ENCODE results near the gene RIOK1. TPM values are rescaled to one million over a fixed set of nuclear protein-coding genes. Genes with fewer than 3 reads are reported as not detected.

The RIOK1 gene
- total and polyA plus RNA-seq, 2 of the 8 experiments (the other 6 are each of a cell fraction or from before 2014, with no cell fraction given): 11.8 to 26.9 TPM

GRCh38 chr6:7413151-7413823, 23.7 kb downstream of the RIOK1 start (continued):
- TF ChIP-seq, protein P1, sequence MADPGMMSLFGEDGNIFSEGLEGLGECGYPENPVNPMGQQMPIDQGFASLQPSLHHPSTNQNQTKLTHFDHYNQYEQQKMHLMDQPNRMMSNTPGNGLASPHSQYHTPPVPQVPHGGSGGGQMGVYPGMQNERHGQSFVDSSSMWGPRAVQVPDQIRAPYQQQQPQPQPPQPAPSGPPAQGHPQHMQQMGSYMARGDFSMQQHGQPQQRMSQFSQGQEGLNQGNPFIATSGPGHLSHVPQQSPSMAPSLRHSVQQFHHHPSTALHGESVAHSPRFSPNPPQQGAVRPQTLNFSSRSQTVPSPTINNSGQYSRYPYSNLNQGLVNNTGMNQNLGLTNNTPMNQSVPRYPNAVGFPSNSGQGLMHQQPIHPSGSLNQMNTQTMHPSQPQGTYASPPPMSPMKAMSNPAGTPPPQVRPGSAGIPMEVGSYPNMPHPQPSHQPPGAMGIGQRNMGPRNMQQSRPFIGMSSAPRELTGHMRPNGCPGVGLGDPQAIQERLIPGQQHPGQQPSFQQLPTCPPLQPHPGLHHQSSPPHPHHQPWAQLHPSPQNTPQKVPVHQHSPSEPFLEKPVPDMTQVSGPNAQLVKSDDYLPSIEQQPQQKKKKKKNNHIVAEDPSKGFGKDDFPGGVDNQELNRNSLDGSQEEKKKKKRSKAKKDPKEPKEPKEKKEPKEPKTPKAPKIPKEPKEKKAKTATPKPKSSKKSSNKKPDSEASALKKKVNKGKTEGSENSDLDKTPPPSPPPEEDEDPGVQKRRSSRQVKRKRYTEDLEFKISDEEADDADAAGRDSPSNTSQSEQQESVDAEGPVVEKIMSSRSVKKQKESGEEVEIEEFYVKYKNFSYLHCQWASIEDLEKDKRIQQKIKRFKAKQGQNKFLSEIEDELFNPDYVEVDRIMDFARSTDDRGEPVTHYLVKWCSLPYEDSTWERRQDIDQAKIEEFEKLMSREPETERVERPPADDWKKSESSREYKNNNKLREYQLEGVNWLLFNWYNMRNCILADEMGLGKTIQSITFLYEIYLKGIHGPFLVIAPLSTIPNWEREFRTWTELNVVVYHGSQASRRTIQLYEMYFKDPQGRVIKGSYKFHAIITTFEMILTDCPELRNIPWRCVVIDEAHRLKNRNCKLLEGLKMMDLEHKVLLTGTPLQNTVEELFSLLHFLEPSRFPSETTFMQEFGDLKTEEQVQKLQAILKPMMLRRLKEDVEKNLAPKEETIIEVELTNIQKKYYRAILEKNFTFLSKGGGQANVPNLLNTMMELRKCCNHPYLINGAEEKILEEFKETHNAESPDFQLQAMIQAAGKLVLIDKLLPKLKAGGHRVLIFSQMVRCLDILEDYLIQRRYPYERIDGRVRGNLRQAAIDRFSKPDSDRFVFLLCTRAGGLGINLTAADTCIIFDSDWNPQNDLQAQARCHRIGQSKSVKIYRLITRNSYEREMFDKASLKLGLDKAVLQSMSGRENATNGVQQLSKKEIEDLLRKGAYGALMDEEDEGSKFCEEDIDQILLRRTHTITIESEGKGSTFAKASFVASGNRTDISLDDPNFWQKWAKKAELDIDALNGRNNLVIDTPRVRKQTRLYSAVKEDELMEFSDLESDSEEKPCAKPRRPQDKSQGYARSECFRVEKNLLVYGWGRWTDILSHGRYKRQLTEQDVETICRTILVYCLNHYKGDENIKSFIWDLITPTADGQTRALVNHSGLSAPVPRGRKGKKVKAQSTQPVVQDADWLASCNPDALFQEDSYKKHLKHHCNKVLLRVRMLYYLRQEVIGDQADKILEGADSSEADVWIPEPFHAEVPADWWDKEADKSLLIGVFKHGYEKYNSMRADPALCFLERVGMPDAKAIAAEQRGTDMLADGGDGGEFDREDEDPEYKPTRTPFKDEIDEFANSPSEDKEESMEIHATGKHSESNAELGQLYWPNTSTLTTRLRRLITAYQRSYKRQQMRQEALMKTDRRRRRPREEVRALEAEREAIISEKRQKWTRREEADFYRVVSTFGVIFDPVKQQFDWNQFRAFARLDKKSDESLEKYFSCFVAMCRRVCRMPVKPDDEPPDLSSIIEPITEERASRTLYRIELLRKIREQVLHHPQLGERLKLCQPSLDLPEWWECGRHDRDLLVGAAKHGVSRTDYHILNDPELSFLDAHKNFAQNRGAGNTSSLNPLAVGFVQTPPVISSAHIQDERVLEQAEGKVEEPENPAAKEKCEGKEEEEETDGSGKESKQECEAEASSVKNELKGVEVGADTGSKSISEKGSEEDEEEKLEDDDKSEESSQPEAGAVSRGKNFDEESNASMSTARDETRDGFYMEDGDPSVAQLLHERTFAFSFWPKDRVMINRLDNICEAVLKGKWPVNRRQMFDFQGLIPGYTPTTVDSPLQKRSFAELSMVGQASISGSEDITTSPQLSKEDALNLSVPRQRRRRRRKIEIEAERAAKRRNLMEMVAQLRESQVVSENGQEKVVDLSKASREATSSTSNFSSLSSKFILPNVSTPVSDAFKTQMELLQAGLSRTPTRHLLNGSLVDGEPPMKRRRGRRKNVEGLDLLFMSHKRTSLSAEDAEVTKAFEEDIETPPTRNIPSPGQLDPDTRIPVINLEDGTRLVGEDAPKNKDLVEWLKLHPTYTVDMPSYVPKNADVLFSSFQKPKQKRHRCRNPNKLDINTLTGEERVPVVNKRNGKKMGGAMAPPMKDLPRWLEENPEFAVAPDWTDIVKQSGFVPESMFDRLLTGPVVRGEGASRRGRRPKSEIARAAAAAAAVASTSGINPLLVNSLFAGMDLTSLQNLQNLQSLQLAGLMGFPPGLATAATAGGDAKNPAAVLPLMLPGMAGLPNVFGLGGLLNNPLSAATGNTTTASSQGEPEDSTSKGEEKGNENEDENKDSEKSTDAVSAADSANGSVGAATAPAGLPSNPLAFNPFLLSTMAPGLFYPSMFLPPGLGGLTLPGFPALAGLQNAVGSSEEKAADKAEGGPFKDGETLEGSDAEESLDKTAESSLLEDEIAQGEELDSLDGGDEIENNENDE (IDR thresholded peaks at IDR 0.05; ENCODE audit: insufficient replicate concordance, low read length): peak; percentile 41
- TF ChIP-seq NANOG (IDR thresholded peaks at IDR 0.05; ENCODE audit: insufficient read depth, low read depth, low read length, poor library complexity, severe bottlenecking) (peak; percentile 56), RAD21 (IDR thresholded peaks at IDR 0.05 in 1 of 2, conservative IDR thresholded peaks at IDR 0.05 in 1 of 2; ENCODE audit: low read depth in 2 of 2, low read length in 2 of 2) (no peak), MAFK (IDR thresholded peaks at IDR 0.05; ENCODE audit: low read depth, low read length) (no peak), JUND (IDR thresholded peaks at IDR 0.05; ENCODE audit: low read length) (no peak), CREB1 (IDR thresholded peaks at IDR 0.05) (no peak), RFX5 (IDR thresholded peaks at IDR 0.05; ENCODE audit: borderline replicate concordance, low read depth, low read length) (no peak), ASH2L (IDR thresholded peaks at IDR 0.05; ENCODE audit: low read length) (no peak), RXRA (IDR thresholded peaks at IDR 0.05; ENCODE audit: insufficient read depth, low read depth, low read length) (no peak)
- TF ChIP-seq, protein P2, sequence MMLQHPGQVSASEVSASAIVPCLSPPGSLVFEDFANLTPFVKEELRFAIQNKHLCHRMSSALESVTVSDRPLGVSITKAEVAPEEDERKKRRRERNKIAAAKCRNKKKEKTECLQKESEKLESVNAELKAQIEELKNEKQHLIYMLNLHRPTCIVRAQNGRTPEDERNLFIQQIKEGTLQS (IDR thresholded peaks at IDR 0.05; ENCODE audit: insufficient read depth, low read depth, low read length): no peak

Measured in H1 (cell line).